Neural cell (in vitro differentiated cells): ENCODE data around the gene ZNF23.

Experiments
- CTCF ChIP-seq: fragments of 450-650 bp; IDR thresholded peaks from 2 replicates; pipeline ENCODE4 v1.5.1; 2014; ENCODE audit warnings: antibody characterized with exemption, mild to moderate bottlenecking, moderate library complexity; ENCODE audit not compliant: poor library complexity, severe bottlenecking
- EP300 ChIP-seq: fragments of 450-650 bp; conservative IDR thresholded peaks from 2 replicates; pipeline ENCODE4 v1.6.1; 2014; ENCODE audit warnings: antibody characterized with exemption, mild to moderate bottlenecking, moderate library complexity; ENCODE audit not compliant: poor library complexity, severe bottlenecking
- EZH2 ChIP-seq: fragments of 200-600, 300-800 bp; shearing (Covaris generic), sonication (generic); IDR thresholded peaks from 2 replicates; pipeline ENCODE4 v1.6.1; 2014; ENCODE audit warnings: antibody characterized with exemption, low read length, borderline replicate concordance, mild to moderate bottlenecking; ENCODE audit not compliant: insufficient read depth, poor library complexity, severe bottlenecking
- MXI1 ChIP-seq: fragments of 450-650 bp; conservative IDR thresholded peaks from 2 replicates; pipeline ENCODE4 v1.6.1; 2014; ENCODE audit warnings: antibody characterized with exemption, mild to moderate bottlenecking; ENCODE audit not compliant: poor library complexity, severe bottlenecking
- POLR2AphosphoS5 ChIP-seq: IDR thresholded peaks from 2 replicates; pipeline ENCODE4 v1.6.1; 2012
- RAD21 ChIP-seq: fragments of 450-650 bp; conservative IDR thresholded peaks from 2 replicates; pipeline ENCODE4 v1.6.1; 2014; ENCODE audit warnings: antibody characterized with exemption, mild to moderate bottlenecking, moderate library complexity
- REST ChIP-seq: IDR thresholded peaks from 2 replicates; pipeline ENCODE4 v1.6.1; 2012; ENCODE audit warnings: borderline replicate concordance
- SMC3 ChIP-seq: fragments of 450-650 bp; conservative IDR thresholded peaks from 2 replicates; pipeline ENCODE4 v1.6.1; 2014; ENCODE audit warnings: antibody characterized with exemption, mild to moderate bottlenecking, moderate library complexity; ENCODE audit not compliant: poor library complexity
- TAF1 ChIP-seq: IDR thresholded peaks from 2 replicates; pipeline ENCODE4 v1.6.1; 2012; ENCODE audit warnings: low read depth

- TF ChIP-seq CTCF (peak; percentile 91), POLR2AphosphoS5 (no peak), EZH2 (no peak), EP300 (no peak), MXI1 (no peak), TAF1 (no peak), RAD21 (peak; percentile 91), SMC3 (peak; percentile 88), REST (no peak)
These were observed 37.8 kb upstream of the ZNF23 start for GRCh38 chr16:71499775-71500364.
